ENCODE data around the gene RTTN.
A peak's percentile ranks its signal among the peaks of the same experiment; 100 is the strongest.

The RTTN gene

DNA sequence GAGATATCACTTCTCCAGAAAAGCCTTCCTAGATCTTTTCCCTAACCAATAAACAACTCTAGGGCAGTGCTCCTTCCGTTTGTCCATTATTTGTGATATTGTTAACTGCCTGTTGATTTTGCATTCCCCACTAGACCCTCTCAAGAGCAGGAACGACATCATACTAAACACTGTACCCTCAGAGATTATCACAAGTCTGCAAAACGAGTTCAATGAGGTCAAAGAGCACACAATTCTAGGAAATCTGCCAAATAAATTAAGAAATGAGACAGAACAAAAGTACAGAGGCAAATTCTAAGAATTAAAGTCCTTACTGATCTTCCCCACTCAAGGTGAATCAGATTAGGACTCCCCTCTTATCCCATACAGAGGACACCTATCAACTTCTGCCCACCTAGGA lies 7.6 kb downstream of the RTTN start:
- no peak for DNase-seq (ENCODE audit: low read depth, low spot score)

- DNase-seq (ENCODE audit: low read depth, low spot score): no peak
These were observed 8.5 kb downstream of the RTTN start for GRCh38 chr18:70197026-70197425.

- peak; percentile 8 for DNase-seq (ENCODE audit: low read depth, low spot score)
These were observed 9.5 kb downstream of the RTTN start for GRCh38 chr18:70195852-70196434.

GRCh38 chr18:70195014-70195614 lies 10.4 kb downstream of the RTTN start:
- DNase-seq (ENCODE audit: low read depth, low spot score): no peak

DNA sequence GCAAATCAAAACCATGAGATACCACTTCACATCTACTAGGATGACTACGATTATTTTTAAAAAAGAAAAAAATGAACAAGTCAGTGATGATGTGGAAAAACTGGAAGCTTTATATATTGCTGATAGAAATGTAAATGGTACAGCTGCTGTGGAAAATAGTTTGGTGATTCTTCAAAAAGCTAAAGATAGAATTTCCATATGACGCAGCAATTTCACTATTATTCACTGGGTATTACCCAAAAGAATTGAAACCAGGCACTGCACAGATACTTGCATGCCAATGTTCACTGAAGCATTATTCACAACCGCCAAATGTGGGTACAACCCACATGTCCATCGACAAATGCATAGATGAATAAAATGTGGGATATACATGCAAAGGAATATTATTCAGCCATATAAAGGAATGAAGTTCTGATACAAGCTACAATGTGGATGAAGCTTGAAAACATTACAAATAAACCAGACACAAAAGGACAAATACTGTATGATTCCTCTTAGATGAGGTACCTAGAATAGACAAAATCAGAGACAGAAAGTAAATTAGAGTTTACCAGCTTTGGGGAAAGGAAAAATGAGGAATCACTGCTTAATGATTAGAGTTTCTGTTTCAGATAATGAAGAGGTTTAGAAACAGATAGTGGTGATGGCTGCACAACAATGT lies 11.1 kb downstream of the RTTN start:
- DNase-seq (ENCODE audit: low read depth, low spot score): no peak

GRCh38 chr18:70190529-70190928 lies 15.0 kb downstream of the RTTN start:
- DNase-seq (ENCODE audit: low read depth, low spot score): no peak

DNA sequence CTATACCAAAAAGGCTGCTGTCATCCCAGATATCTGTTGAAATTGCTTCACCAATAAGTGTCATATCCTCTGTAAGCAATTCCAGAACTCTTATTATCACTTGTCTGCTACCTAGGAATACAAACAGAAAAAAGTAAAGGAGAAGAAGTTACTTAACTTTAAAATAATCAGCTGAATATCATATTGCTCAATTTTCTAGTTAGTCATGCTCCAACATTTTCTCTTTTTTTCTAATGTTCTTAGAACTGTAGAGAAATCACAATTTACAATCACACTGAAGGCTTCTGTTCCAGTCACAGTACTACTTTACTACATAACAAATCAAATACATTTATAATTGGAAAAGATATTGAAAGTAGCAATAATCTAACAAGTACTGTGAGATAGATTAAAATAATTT lies 17.4 kb downstream of the RTTN start:
- DNase-seq (ENCODE audit: low read depth, low spot score): no peak

- DNase-seq (ENCODE audit: low read depth, low spot score): no peak
These were observed 22.0 kb downstream of the RTTN start for GRCh38 chr18:70183441-70183840.

GRCh38 chr18:70182548-70182947 lies 22.9 kb downstream of the RTTN start:
- no peak for DNase-seq (ENCODE audit: low read depth, low spot score)

GRCh38 chr18:70181725-70182124 lies 23.8 kb downstream of the RTTN start:
- no peak for DNase-seq (ENCODE audit: low read depth, low spot score)

- DNase-seq (ENCODE audit: low read depth, low spot score): no peak
These were observed 24.5 kb downstream of the RTTN start for GRCh38 chr18:70181015-70181414.

DNA sequence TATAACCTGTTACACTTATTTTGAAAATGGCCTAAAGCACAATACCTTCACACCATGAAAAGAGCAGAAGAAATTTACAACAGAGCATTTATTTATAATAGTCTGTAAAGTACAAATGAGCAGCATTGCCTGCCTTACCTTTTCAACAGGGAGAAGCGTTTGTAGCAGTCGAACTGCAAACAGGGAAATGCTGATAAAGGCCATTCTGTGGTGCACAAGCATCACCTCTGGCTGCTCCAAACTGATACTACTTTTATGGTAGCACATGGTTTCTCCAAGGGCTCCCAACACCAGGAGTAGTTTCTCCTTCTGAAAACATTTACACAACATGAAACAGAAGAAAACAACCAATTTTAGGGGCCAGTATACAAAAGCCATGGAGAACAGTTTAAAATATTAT lies 28.9 kb downstream of the RTTN start:
- no peak for DNase-seq (ENCODE audit: low read depth, low spot score)

- no peak for DNase-seq (ENCODE audit: low read depth, low spot score)
These were observed 30.3 kb downstream of the RTTN start for GRCh38 chr18:70175216-70175615.

DNA sequence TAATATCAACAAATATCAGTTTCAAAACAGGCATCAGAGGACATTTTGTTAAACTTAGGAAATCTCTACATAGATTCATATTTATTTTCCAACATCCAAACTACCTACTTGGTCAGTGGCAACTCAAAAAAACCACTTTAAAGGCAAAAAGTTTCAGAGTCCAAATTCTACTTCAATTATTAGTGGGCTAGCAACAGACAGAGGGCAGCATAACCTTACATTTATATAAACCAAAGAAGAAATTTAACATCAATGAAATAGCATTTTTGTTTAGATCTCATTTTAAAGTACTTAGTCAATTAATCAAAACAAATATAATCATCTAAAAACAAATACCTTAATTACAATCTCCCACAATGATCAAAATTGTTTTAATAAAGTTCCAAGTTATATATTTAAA lies 33.3 kb downstream of the RTTN start:
- no peak for DNase-seq (ENCODE audit: low read depth, low spot score)

DNA sequence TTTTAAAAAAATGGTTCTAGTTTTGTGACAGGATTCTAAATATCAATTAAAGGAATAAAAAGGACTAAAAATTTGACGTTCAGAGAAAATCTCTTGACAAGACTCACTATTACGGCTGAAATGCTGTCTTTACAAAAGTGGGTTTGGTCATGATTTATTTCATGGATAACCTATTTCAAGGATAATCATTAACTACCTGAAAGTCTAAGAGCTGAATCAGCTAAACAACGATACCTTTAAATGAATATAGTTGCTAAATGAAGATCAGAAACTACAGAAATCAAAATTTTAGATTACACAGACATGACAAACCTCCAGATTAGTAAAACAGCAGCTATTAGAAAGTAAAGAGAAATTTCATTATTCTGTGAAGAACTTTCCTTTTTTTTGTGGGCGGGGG lies 35.7 kb downstream of the RTTN start:
- DNase-seq (ENCODE audit: low read depth, low spot score): no peak

- DNase-seq (ENCODE audit: low read depth, low spot score): no peak
These were observed 38.8 kb downstream of the RTTN start for GRCh38 chr18:70166668-70167067.

DNA sequence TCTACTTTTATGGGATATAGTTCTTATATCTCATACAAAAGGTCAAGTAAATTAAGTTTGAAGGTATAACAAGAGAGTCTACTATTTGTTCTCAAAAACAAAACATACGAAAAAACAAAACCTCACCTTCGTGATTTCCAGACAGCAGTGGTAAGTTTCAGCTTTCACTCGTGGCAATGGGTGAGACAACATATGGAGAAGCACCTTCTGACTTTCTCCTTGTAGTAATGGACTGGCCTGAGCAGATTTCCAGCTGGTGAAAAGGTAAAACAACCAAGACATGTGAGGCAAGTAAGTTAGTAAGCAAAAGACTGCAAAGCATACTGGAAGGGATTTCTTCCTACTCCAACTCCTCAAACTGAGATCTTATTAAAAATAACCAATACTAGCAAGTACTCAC lies 39.6 kb downstream of the RTTN start:
- DNase-seq (ENCODE audit: low read depth, low spot score): no peak

GRCh38 chr18:70160073-70160678 lies 45.3 kb downstream of the RTTN start:
- DNase-seq (ENCODE audit: low read depth, low spot score): no peak

DNA sequence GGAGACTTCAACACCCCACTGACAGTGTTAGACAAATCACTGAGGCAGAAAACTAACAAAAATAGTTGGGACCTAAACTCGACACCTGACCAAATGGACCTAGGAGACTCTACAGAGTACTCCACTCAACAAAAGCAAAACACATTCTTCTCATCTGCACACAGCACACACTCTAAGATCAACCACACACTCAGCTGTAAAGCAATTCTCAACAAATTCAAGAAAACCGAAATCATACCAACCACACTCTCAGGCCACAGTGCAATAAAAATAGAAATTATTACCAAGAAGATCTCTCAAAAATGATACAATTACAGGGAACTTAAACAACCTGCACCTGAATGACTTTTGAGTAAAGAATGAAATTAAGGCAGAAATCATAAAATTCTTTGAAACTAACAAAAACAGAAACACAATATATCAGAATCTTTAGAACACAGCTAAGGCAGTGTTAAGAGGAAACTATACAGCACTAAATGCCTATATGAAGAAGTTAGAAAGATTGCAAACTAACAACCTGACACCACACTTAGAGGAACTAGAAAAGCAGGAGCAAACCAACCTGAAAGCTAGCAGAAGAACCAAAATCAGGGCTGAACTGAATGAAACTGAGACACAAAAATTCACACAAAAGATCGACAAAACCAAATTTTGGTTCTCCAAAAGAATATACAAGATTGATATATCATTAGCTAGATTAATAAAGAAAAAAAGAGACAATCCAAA lies 46.3 kb downstream of the RTTN start:
- DNase-seq (ENCODE audit: low read depth, low spot score): no peak

- DNase-seq (ENCODE audit: low read depth, low spot score): no peak
These were observed 48.6 kb downstream of the RTTN start for GRCh38 chr18:70156886-70157285.

- DNase-seq (ENCODE audit: low read depth, low spot score): no peak
These were observed 50.8 kb downstream of the RTTN start for GRCh38 chr18:70154591-70155194.

- DNase-seq (ENCODE audit: low read depth, low spot score): no peak
These were observed 53.9 kb downstream of the RTTN start for GRCh38 chr18:70151614-70152013.

Data from activated CD4-positive, CD25-positive, alpha-beta regulatory T cell treated with anti-CD3 and anti-CD28 coated beads, Interleukin-2, amount 50 U/mL, for 16 hours (primary cell).